Keratinocyte (primary cell): Measurements from ENCODE around the gene OAF. TPM values are rescaled to one million over a fixed set of nuclear protein-coding genes. Genes with fewer than 3 reads are reported as not detected.

Experiments used
- DNase-seq: peaks from one replicate; pipeline ENCODE4 v3.0.0-alpha.2; 2011; ENCODE audit warnings: low read depth, missing footprints, low spot score
- FAIRE-seq: peaks from 2 replicates; lab custom pipeline; 2011; peaks lifted over from hg19 to GRCh38; lab: Jason Lieb, UNC
- H2AFZ ChIP-seq: 2 replicates; pipeline ENCODE4 v1.6.0; 2012; ENCODE audit warnings: low read length, control low read depth, inconsistent platforms; ENCODE audit not compliant: control insufficient read depth
- H3K27ac ChIP-seq: 2 replicates; pipeline ENCODE4 v1.5.1; 2011; ENCODE audit warnings: low read length; ENCODE audit not compliant: control insufficient read depth, insufficient read depth
- H3K27me3 ChIP-seq: 3 replicates; pipeline ENCODE4 v1.6.0; 2011; ENCODE audit warnings: low read length; ENCODE audit not compliant: control insufficient read depth, insufficient read depth; ENCODE audit errors: extremely low read depth
- H3K36me3 ChIP-seq, 2 experiments: 2 replicates in 1 of 2; 3 replicates in 1 of 2; pipeline ENCODE4 v1.5.1; 2011; ENCODE audit warnings: low read length in 2 of 2, mild to moderate bottlenecking in 1 of 2; ENCODE audit not compliant: control insufficient read depth in 2 of 2, insufficient read depth in 2 of 2; ENCODE audit errors: extremely low read depth in 1 of 2
- H3K4me1 ChIP-seq: 3 replicates; pipeline ENCODE4 v1.5.1; 2011; ENCODE audit warnings: low read length; ENCODE audit not compliant: control insufficient read depth, insufficient read depth; ENCODE audit errors: extremely low read depth
- H3K4me2 ChIP-seq: 3 replicates; pipeline ENCODE4 v1.6.0; 2011; ENCODE audit warnings: low read depth, low read length; ENCODE audit not compliant: control insufficient read depth, insufficient read depth; ENCODE audit errors: extremely low read depth
- H3K4me3 ChIP-seq, 3 experiments: fragments of 200-600 bp in 1 of 3; sonication (generic) in 1 of 3; 2 replicates in 2 of 3; 3 replicates in 1 of 3; pipeline ENCODE4 v1.5.1; 2011 to 2016; ENCODE audit warnings: low read length in 3 of 3, mild to moderate bottlenecking in 3 of 3, control low read depth in 2 of 3, inconsistent platforms in 1 of 3, low read depth in 1 of 3, mixed read lengths in 1 of 3, mixed run types in 1 of 3, moderate library complexity in 1 of 3; ENCODE audit not compliant: control insufficient read depth in 2 of 3, insufficient read depth in 2 of 3; ENCODE audit errors: extremely low read depth in 1 of 3
- H3K79me2 ChIP-seq: 2 replicates; pipeline ENCODE4 v1.6.0; 2012; ENCODE audit warnings: low read length; ENCODE audit not compliant: control insufficient read depth, insufficient read depth
- H3K9ac ChIP-seq: 3 replicates; pipeline ENCODE4 v1.6.0; 2011; ENCODE audit warnings: low read length; ENCODE audit not compliant: control insufficient read depth, insufficient read depth; ENCODE audit errors: extremely low read depth
- H3K9me1 ChIP-seq: 3 replicates; pipeline ENCODE4 v1.6.0; 2011; ENCODE audit warnings: low read length; ENCODE audit not compliant: control insufficient read depth, insufficient read depth; ENCODE audit errors: extremely low read depth
- H3K9me3 ChIP-seq: 2 replicates; pipeline ENCODE4 v1.5.1; 2012; ENCODE audit warnings: low read depth, low read length; ENCODE audit not compliant: control insufficient read depth
- H4K20me1 ChIP-seq: 3 replicates; pipeline ENCODE4 v1.6.0; 2011; ENCODE audit warnings: low read length; ENCODE audit not compliant: control insufficient read depth, insufficient read depth; ENCODE audit errors: extremely low read depth
- CTCF ChIP-seq, 3 experiments: IDR thresholded peaks in 1 of 3; conservative IDR thresholded peaks in 1 of 3; optimal IDR thresholded peaks in 1 of 3; 2 replicates in 2 of 3; 3 replicates in 1 of 3; pipeline versions ENCODE3 to v1.5.1; 2011; ENCODE audit warnings: low read length in 3 of 3, mild to moderate bottlenecking in 3 of 3, moderate library complexity in 2 of 3, control low read depth in 1 of 3, inconsistent platforms in 1 of 3; ENCODE audit not compliant: insufficient read depth in 2 of 3; ENCODE audit errors: extremely low read depth in 1 of 3
- EZH2 ChIP-seq: IDR thresholded peaks from one replicate; pipeline ENCODE4 v1.6.1; 2012; ENCODE audit warnings: inconsistent platforms, mild to moderate bottlenecking, low read length, moderate library complexity
- dilution Hi-C: fragments of 300-500 bp; cut with MboI; formaldehyde crosslinking; loops from one replicate; pipeline ENCODE4 v1.7.0; 2020; ENCODE audit warnings: low sequenced_read_pairs; ENCODE audit not compliant: extremely low pct_ligation_motif_present
- polyA plus RNA-seq, 5 experiments: library from polyadenylated mRNA; depleted of rRNA in 3 of 5; stranded (reverse) in 3 of 5; stranded (forward) in 1 of 5; unstranded in 1 of 5; fragments of >200 nt; gene quantifications; 1 replicate in 1 of 5; 2 replicates in 3 of 5; 3 replicates in 1 of 5; pipeline versions ENCODE4 v1.2.1 to v1.2.3, GENCODE V29; 2011 to 2012; ENCODE audit warnings: missing spikeins in 2 of 5, low read depth in 1 of 5, low replicate concordance in 1 of 5

Gene OAF
- polyA plus RNA-seq, 1 donor (not counting 4 experiments of a cell fraction or from before 2014, with no cell fraction given), result 11.2 TPM

- H3K4me3 ChIP-seq, result no peak overlapping the region
- no peaks in the 10 kb centered on the region for H3K36me3 ChIP-seq
- FAIRE-seq, result no peak
- dilution Hi-C loops, result no loop called here
- no peak overlapping the region for H3K27ac ChIP-seq
- no peaks in the 10 kb centered on the region for H3K79me2 ChIP-seq
- H3K27me3 ChIP-seq, result peaks cover 61% of the 10 kb centered on the region
- H3K9me1 ChIP-seq, result no peaks in the 10 kb centered on the region
- H3K9ac ChIP-seq, result no peak overlapping the region
- H2AFZ ChIP-seq, result no peak overlapping the region
- H3K4me1 ChIP-seq, result no peaks in the 10 kb centered on the region
- no peak overlapping the region for H3K4me2 ChIP-seq
- H3K9me3 ChIP-seq, result no peaks in the 10 kb centered on the region
- TF ChIP-seq EZH2, result no peak
- no peak for TF ChIP-seq CTCF (optimal IDR thresholded peaks at IDR 0.05 in 1 of 3, IDR thresholded peaks at IDR 0.05 in 1 of 3, conservative IDR thresholded peaks at IDR 0.05 in 1 of 3; ENCODE audit: extremely low read depth in 1 of 3, insufficient read depth in 2 of 3, low read length in 3 of 3)
- no peak for DNase-seq
- no peaks in the 10 kb centered on the region for H4K20me1 ChIP-seq
These were observed 45.3 kb downstream of the OAF start for GRCh38 chr11:120256178-120256577.

- H3K9me1 ChIP-seq, result no peaks in the 10 kb centered on the region
- H3K79me2 ChIP-seq, result no peaks in the 10 kb centered on the region
- no peaks in the 10 kb centered on the region for H3K36me3 ChIP-seq
- FAIRE-seq, result no peak
- H3K9ac ChIP-seq, result no peak overlapping the region
- no peaks in the 10 kb centered on the region for H3K4me1 ChIP-seq
- H3K4me2 ChIP-seq, result no peak overlapping the region
- H3K27me3 ChIP-seq, result peaks cover 56% of the 10 kb centered on the region
- H3K27ac ChIP-seq, result no peak overlapping the region
- no peak overlapping the region for H3K4me3 ChIP-seq
- H3K9me3 ChIP-seq, result no peaks in the 10 kb centered on the region
- no peak for TF ChIP-seq EZH2
- dilution Hi-C loops, result no loop called here
- H2AFZ ChIP-seq, result no peak overlapping the region
- no peak for DNase-seq
- no peaks in the 10 kb centered on the region for H4K20me1 ChIP-seq
These were observed 45.9 kb downstream of the OAF start for GRCh38 chr11:120256779-120257178.

GRCh38 chr11:120257346-120257745 is 46.5 kb downstream of the OAF start:
- DNase-seq (no peak), FAIRE-seq (no peak)
- Histone ChIP-seq H3K79me2 (no peaks in the 10 kb centered on the region), H3K9me3 (no peaks in the 10 kb centered on the region), H2AFZ (no peak overlapping the region), H3K27ac (no peak overlapping the region), H3K4me1 (no peaks in the 10 kb centered on the region), H3K9me1 (no peaks in the 10 kb centered on the region), H3K4me2 (no peak overlapping the region), H3K36me3 (no peaks in the 10 kb centered on the region), H3K4me3 (no peak overlapping the region), H3K9ac (no peak overlapping the region), H3K27me3 (peaks cover 52% of the 10 kb centered on the region), H4K20me1 (no peaks in the 10 kb centered on the region)
- no peak for TF ChIP-seq CTCF (optimal IDR thresholded peaks at IDR 0.05 in 1 of 3, IDR thresholded peaks at IDR 0.05 in 1 of 3, conservative IDR thresholded peaks at IDR 0.05 in 1 of 3; ENCODE audit: extremely low read depth in 1 of 3, insufficient read depth in 2 of 3, low read length in 3 of 3)
- no peak for TF ChIP-seq EZH2
- dilution Hi-C loops, result no loop called here
